Sciatic nerve (tissue), 2 donors: ENCODE measurements around the gene OR2Y1. TPM values are rescaled to one million over a fixed set of nuclear protein-coding genes. Genes with fewer than 3 reads are reported as not detected.
"Not testable (repeated sequence)": the region's sequence is repeated elsewhere in the genome, so short reads cannot be mapped to it uniquely, and the experiment has no call there.

Experiments used
- ATAC-seq: fragments of 200-7000 bp; cut with Tn5 transposase; one replicate; pipeline ENCODE4 v1.9.1; 2020; ENCODE audit warnings: mild to moderate bottlenecking, moderate library complexity
- DNase-seq: peaks from one replicate; pipeline ENCODE4 v3.0.0-alpha.2; 2020; ENCODE audit warnings: low spot score
- intact Hi-C: fragments of 100-400 bp; cut with DNase I; formaldehyde crosslinking; loops from one replicate; pipeline ENCODE4 v1.14.2; 2022
- total RNA-seq: library from RNA; stranded (reverse); fragmentation: NEBNext Ultra II Directional; extraction: Animal tissue kit (Norgen Biotek cat#: 25700); gene quantifications from one replicate; pipeline ENCODE4 v1.2.1, GENCODE V29; 2021
- donor health status: DM: no; HTN: no; CAD: no.
- donor health status: DM: no; HTN: no; CAD: no.

The OR2Y1 gene, protein sequence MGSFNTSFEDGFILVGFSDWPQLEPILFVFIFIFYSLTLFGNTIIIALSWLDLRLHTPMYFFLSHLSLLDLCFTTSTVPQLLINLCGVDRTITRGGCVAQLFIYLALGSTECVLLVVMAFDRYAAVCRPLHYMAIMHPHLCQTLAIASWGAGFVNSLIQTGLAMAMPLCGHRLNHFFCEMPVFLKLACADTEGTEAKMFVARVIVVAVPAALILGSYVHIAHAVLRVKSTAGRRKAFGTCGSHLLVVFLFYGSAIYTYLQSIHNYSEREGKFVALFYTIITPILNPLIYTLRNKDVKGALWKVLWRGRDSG
- total RNA-seq: not detected

- DNase-seq: no peak
- no peak for ATAC-seq
- intact Hi-C loops: no loop called here
These were observed at the start of gene OR2Y1 for GRCh38 chr5:180739958-180740357. TSS of gene OR2Y1 (minus strand) at chr5:180740058. CDS start at chr5:180740058, 0 bp downstream.

DNA sequence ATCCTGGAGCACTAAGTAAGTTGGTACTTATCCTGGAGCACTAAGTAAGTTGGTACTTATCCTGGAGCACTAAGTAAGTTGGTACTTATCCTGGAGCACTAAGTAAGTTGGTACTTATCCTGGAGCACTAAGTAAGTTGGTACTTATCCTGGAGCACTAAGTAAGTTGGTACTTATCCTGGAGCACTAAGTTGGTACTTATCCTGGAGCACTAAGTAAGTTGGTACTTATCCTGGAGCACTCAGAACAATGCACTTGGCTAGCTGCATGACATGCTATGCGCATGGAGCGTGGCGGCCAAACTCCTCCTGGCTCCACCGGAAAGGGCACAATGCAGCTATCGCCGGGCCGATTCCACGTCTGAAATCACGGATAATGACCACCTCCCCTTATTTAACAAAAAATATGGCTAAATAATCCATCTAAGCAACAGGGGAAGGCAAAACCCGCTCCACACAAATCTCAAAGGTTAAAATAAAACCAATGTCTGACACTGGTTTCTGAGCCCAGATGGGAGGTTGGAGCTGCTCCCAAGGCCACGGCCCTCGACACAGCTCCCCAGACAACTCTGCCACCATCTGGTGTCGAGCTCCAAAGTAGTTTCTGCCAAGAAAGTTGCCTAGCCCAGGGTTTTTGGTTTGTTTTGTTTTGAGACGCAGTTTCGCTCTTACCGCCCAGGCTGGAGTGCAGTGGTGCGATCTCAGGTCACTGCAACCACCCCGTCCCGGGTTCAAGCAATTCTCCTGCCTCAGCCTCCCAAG, 49.0 kb upstream of the OR2Y1 start:
- not testable (repeated sequence) for ATAC-seq, DNase-seq
- intact Hi-C loops: loop anchor here (5.0 kb wide), 1 partner anchor 437 kb away; the partner anchor contains the start of gene GFPT2

DNA sequence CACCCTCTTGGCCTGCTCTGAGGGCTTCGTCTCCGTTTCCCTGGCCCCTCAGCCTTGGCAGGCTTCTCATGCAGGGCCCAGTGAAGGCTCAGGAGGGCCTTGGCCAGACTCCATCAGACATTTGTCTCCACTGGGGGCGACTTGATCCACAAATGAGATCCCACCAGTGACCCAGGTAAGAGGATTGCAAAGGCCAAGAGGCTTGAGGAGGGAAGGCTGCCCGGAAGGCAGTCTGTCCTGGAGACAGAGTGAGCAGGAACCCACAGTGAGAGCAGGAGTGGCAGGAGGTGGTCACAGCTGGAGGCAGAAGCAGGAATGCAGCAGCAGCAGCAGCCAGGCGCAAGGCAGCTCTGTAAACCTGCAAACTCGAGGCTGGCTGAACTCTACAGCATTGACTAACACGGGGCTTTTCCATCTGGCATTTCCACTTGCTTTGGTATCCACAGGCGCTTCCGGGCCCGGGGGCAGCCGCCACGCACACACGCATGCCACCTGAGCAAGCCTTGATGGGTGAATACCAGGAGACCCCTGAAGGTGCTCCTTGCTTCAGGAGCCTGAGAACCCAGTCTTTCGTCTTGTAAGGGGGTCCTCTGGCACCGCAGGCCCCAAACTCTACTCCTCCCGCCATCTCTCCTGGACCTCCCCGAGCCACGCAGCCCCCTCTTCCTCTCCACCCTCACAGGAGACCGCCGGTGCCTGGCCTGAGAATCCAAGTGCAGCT, 48.0 kb upstream of the OR2Y1 start:
- DNase-seq (no peak), ATAC-seq (no peak)
- intact Hi-C loops: loop anchor here (5.0 kb wide), 1 partner anchor 436 kb away; the partner anchor contains the start of gene GFPT2

GRCh38 chr5:180786531-180787398, 46.9 kb upstream of the OR2Y1 start:
- intact Hi-C loops: loop anchor here (5.0 kb wide), 1 partner anchor 434 kb away; the partner anchor contains the start of gene GFPT2
- DNase-seq (no peak), ATAC-seq (peak; percentile 7)

DNA sequence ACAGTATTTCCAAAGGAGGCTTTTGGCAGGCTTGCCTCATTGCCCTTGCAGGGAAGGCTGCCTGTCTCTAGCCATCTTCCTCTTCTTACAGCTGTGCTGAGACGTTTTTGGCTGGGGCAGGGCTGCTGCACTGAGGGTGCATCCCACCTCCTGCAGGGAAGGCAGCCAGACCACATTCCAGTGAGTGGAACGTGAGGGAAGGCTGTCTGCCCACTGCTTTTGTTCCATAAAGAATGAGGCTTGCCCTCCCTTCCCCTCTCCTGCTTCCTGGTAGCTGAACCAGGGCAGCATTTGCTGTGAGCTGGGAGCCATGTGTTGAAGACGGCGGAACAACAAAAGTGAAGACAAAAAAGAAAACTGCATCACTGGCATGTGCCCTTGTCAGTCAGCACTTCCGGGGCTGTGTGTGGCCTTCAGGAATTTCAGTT, 46.0 kb upstream of the OR2Y1 start:
- ATAC-seq (peak; percentile 62), DNase-seq (no peak)
- intact Hi-C loops: loop anchor here (5.0 kb wide), 1 partner anchor 434 kb away; the partner anchor contains the start of gene GFPT2

GRCh38 chr5:180785121-180785781, 45.4 kb upstream of the OR2Y1 start:
- intact Hi-C loops: loop anchor here (5.0 kb wide), 1 partner anchor 433 kb away; the partner anchor contains the start of gene GFPT2
- ATAC-seq (peak; percentile 53), DNase-seq (no peak)

- intact Hi-C loops: loop anchor here (5.0 kb wide), 1 partner anchor 432 kb away; the partner anchor contains the start of gene GFPT2
- peak; percentile 87 for ATAC-seq
- peak; percentile 88 for DNase-seq
These were observed 44.7 kb upstream of the OR2Y1 start for GRCh38 chr5:180784497-180785097.

- ATAC-seq (no peak), DNase-seq (no peak)
- intact Hi-C loops: no loop called here
These were observed 43.6 kb upstream of the OR2Y1 start for GRCh38 chr5:180783340-180784052.

DNA sequence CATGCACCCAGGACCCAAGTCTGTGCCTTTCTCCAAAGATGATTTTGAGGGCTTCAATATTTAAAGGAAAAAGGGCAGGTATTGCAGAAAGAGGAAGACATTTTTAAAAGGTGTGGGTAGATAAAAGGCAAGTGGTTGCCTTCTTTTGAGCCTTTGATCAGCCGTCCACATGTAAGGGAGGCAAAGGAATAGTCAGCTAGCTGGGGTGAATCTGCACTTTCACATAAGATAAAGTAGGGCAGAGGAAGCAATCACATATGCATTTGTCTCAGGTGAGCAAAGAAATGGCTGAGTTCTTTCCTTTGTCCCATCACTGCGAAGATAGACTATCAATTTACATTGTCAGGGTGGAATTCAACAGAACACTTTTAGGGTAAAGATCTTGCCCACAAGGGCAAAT, 42.9 kb upstream of the OR2Y1 start:
- DNase-seq (no peak), ATAC-seq (no peak)
- intact Hi-C loops: no loop called here

GRCh38 chr5:180781900-180782326, 42.1 kb upstream of the OR2Y1 start:
- not testable (repeated sequence) for ATAC-seq, DNase-seq

GRCh38 chr5:180779985-180780610, 40.2 kb upstream of the OR2Y1 start:
- ATAC-seq (no peak), DNase-seq (no peak)
- intact Hi-C loops: no loop called here

More at GRCh38 chr5:180781900-180782326, 42.1 kb upstream of the OR2Y1 start:
- intact Hi-C loops: not testable (repeated sequence)

DNA sequence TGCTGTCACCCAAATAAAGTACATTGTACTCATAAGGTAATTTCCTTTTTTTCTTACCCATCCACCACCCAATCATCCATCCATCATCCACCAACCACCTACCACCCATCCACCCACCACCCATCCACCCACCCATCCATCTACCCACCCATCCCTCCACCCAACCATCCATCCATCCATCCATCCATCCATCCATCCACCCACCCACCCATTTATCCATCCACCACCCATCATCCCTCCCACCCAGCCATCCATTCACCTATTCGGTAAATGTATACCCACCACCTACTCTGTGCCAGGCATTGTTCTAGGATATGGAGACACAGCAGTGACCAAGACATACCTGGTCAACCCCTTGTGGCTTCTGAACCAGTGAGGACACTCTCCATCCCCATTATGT, 37.6 kb upstream of the OR2Y1 start:
- DNase-seq (no peak), ATAC-seq (no peak)
- intact Hi-C loops: no loop called here

DNA sequence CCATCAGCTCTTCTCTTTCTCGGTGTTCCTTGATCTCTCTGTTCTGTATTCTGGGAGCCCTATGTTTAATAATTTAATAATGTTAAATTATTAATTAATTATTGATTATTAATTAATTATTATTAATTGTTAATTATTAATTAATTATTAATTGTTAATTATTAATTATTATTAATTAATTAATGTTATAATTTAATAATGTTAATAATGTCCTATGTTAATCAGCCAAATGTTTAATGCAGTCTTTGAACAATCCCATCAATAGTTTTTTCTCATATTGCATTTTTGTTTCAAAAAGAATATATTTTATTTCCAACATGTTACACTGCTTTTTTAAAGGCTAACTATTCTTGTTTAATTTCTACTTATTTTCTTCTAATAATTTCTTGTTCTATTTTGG, 36.5 kb upstream of the OR2Y1 start:
- intact Hi-C loops: no loop called here
- ATAC-seq: no peak
- no peak for DNase-seq

- no peak for ATAC-seq
- intact Hi-C loops: no loop called here
- DNase-seq: no peak
These were observed 35.8 kb upstream of the OR2Y1 start for GRCh38 chr5:180775624-180776023.

- DNase-seq (no peak), ATAC-seq (no peak)
- intact Hi-C loops: no loop called here
These were observed 32.0 kb upstream of the OR2Y1 start for GRCh38 chr5:180771839-180772238.

- no peak for DNase-seq
- no peak for ATAC-seq
- intact Hi-C loops: no loop called here
These were observed 30.0 kb upstream of the OR2Y1 start for GRCh38 chr5:180769821-180770220.
